Measurements from ENCODE around the gene CTDP1. TPM values are rescaled to one million over a fixed set of nuclear protein-coding genes. Genes with fewer than 3 reads are reported as not detected.

The CTDP1 gene
- total and polyA plus RNA-seq, 9 donors, result 7.4 to 10.7 (median 9.7) TPM

DNA sequence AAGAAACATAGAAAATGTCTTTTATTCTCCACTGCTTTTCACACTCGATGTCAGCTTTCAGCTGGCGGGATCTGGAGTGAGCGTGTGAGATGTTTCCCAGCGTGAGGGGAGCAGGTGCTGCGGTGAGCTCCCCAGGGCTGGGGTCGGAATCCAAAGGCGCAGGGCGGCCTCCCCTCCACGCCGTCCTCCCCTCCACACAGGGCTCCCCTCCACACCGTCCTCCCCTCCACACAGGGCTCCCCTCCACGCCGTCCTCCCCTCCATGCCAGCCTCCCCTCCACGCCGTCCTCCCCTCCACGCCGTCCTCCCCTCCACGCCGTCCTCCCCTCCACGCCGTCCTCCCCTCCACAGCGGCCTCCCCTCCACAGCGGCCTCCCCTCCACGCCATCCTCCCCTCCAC, 91.2 kb downstream of the CTDP1 start:
- Histone ChIP-seq H3K27me3 (ENCODE audit: control insufficient read depth, insufficient read depth, low read length) (peaks cover 40% of the 10 kb centered on the region), H3K4me3 (ENCODE audit: low read length) (no peak overlapping the region), H3K27ac (ENCODE audit: low read length) (no peak overlapping the region), H3K36me3 (ENCODE audit: control insufficient read depth, insufficient read depth, low read length) (no peaks in the 10 kb centered on the region), H3K9me3 (replicated peaks; ENCODE audit: control insufficient read depth, low read depth, low read length) (peaks cover 6% of the 10 kb centered on the region), H3K4me1 (ENCODE audit: control insufficient read depth, insufficient read depth, low read length) (peaks cover 3% of the 10 kb centered on the region)
- no peak for DNase-seq
- 42% methylated on average over 8 of the region's 24 CpGs for WGBS (ENCODE audit: insufficient coverage)

DNA sequence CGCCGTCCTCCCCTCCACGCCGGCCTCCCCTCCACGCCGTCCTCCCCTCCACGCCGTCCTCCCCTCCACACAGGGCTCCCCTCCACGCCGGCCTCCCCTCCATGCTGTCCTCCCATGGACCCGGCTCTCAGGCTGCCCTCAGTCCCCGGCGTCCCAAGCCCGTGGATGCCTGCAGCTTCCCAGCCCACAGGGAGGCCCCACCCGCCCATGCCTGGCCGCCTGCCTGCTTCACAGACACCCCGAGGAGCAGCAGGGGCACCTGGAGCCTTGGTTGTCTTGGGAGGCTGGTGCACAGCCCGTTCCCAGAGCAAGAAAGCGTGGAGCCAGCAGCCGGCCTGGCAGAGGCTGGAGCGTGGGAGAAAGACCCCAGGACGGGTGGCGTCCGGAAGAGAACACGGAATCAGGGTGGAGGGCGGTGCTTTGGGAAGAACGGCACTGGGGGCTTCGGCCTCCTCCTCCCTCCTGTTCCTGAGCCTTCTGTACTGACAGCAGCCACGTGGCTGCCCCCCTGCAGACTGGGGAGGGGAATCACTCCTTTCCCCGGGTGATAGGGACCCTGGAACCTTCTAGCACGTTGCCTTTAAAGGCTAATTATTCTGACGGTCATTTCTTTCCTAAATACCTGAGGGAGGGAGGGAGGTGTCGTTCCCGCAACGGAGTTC, 92.0 kb downstream of the CTDP1 start:
- no peak for DNase-seq
- Histone ChIP-seq H3K4me3 (ENCODE audit: low read length) (no peak overlapping the region), H3K27ac (ENCODE audit: low read length) (no peak overlapping the region), H3K4me1 (ENCODE audit: control insufficient read depth, insufficient read depth, low read length) (peaks cover 3% of the 10 kb centered on the region), H3K27me3 (ENCODE audit: control insufficient read depth, insufficient read depth, low read length) (peaks cover 36% of the 10 kb centered on the region), H3K36me3 (ENCODE audit: control insufficient read depth, insufficient read depth, low read length) (no peaks in the 10 kb centered on the region), H3K9me3 (replicated peaks; ENCODE audit: control insufficient read depth, low read depth, low read length) (peaks cover 6% of the 10 kb centered on the region)
- 65% methylated on average over 26 of the region's 35 CpGs for WGBS (ENCODE audit: insufficient coverage)

DNA sequence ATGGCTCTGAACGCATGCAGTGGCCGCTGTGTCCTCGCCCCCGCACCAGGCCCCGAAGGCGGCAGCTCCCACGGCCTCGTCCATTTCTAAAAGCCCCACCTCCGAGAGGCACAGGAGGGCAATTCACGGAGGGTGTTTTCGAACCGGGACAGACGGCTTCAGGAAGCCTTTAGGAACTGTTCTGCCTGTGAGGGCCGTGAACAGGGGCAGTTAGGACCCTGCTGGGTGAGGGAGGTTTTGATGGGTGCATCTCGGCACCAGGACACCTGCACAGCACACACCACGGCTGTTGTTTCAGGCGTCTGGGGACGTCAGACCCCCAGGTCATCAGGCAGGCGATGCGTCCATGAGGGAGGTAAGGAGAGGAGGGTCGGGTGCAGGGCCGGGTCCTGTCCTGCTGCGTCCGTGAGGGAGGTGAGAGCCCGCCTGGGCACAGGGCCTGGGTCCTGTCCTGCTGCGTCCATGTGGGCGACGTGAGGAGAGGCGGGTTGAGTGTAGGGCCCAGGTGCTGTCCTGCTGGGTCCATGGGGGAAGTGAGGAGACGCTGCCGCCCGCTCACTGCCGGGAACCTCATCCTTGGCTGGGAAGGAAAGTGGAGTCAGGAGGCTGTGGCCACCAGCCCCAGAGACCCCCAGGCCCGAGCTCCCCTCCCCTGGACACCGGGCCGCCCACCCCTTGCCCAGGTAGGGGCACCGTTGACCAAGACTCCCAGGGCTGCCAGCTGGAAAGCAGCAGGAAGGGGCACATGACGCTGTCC, 92.7 kb downstream of the CTDP1 start:
- Histone ChIP-seq H3K36me3 (ENCODE audit: control insufficient read depth, insufficient read depth, low read length) (no peaks in the 10 kb centered on the region), H3K9me3 (replicated peaks; ENCODE audit: control insufficient read depth, low read depth, low read length) (peaks cover 6% of the 10 kb centered on the region), H3K4me1 (ENCODE audit: control insufficient read depth, insufficient read depth, low read length) (peaks cover 3% of the 10 kb centered on the region), H3K27ac (ENCODE audit: low read length) (no peak overlapping the region), H3K4me3 (ENCODE audit: low read length) (no peak overlapping the region), H3K27me3 (ENCODE audit: control insufficient read depth, insufficient read depth, low read length) (peaks cover 34% of the 10 kb centered on the region)
- DNase-seq, result no peak
- 80% methylated on average over 25 of the region's 38 CpGs for WGBS (ENCODE audit: insufficient coverage)

DNA sequence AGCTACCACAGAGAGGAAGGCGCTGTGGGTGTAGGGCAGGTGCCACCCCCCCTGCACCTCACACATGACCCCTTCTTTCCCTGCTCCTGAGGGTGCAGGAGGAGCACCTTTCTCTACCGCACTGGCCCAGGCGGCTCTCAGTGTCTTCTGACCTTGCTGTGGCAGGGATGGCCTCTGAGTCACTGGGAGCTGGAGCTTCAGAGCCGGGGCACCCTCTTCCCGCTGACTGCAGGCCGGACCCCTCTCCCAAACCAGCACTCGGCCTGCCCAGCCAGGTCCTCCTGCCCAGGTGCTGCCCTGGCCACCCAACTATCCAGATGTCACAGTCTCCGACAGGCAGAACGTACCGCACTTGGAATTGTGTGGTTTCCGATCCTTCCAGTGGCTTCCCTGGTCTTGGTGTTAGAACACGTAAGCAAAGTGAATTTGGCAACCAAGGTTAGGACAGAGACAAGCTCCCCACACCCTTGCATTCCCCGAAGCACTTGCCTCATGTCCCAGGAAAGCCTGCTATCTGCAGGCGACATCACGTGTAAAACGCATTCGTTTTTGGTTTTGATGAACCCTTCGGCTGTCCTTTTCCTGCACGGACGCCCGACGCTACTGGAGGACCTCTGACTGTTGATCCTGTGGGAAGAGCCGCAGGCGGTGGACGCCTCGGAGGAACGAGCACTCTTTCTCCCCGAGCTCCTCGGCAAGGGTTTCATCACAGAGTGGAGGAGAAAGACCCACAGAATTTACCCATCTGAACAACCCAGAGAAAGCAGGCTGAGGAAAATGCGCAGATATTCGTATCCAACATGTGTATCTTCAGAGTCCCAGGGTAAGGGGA, 93.5 kb downstream of the CTDP1 start:
- H3K9me3 ChIP-seq (replicated peaks; ENCODE audit: control insufficient read depth, low read depth, low read length), result peaks cover 3% of the 10 kb centered on the region
- 91% methylated on average over 22 of the region's 31 CpGs for WGBS (ENCODE audit: insufficient coverage)
- H3K27ac ChIP-seq (ENCODE audit: low read length), result no peak overlapping the region
- peaks cover 37% of the 10 kb centered on the region for H3K27me3 ChIP-seq (ENCODE audit: control insufficient read depth, insufficient read depth, low read length)
- H3K4me1 ChIP-seq (ENCODE audit: control insufficient read depth, insufficient read depth, low read length), result peaks cover 3% of the 10 kb centered on the region
- H3K4me3 ChIP-seq (ENCODE audit: low read length), result no peak overlapping the region
- H3K36me3 ChIP-seq (ENCODE audit: control insufficient read depth, insufficient read depth, low read length), result no peaks in the 10 kb centered on the region
- no peak for DNase-seq

DNA sequence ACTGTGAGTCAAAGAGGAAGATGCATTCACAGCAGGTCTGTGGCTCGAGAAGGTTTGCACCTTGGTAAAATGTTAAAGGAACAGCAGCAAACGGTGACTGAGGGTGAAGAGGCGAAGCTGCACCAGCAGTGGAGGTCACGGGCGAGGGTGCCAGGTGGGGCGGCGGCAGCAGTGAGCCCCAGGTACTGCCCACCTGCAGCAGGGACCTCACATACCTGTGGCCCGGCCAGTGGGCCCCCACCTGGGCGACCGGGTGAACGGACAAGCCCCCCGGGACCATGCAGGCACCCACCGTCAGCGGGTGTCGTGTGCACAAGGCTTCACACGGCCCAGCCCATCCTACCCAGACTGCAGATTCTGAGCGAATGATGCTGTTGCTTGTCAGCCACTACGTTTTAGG, 94.5 kb downstream of the CTDP1 start:
- Histone ChIP-seq H3K4me1 (ENCODE audit: control insufficient read depth, insufficient read depth, low read length) (peaks cover 3% of the 10 kb centered on the region), H3K27ac (ENCODE audit: low read length) (no peak overlapping the region), H3K4me3 (ENCODE audit: low read length) (no peak overlapping the region), H3K27me3 (ENCODE audit: control insufficient read depth, insufficient read depth, low read length) (peaks cover 42% of the 10 kb centered on the region), H3K9me3 (replicated peaks; ENCODE audit: control insufficient read depth, low read depth, low read length) (no peaks in the 10 kb centered on the region), H3K36me3 (ENCODE audit: control insufficient read depth, insufficient read depth, low read length) (no peaks in the 10 kb centered on the region)
- no peak for DNase-seq
- 74% methylated on average over 17 of the region's 18 CpGs for WGBS (ENCODE audit: insufficient coverage)

DNA sequence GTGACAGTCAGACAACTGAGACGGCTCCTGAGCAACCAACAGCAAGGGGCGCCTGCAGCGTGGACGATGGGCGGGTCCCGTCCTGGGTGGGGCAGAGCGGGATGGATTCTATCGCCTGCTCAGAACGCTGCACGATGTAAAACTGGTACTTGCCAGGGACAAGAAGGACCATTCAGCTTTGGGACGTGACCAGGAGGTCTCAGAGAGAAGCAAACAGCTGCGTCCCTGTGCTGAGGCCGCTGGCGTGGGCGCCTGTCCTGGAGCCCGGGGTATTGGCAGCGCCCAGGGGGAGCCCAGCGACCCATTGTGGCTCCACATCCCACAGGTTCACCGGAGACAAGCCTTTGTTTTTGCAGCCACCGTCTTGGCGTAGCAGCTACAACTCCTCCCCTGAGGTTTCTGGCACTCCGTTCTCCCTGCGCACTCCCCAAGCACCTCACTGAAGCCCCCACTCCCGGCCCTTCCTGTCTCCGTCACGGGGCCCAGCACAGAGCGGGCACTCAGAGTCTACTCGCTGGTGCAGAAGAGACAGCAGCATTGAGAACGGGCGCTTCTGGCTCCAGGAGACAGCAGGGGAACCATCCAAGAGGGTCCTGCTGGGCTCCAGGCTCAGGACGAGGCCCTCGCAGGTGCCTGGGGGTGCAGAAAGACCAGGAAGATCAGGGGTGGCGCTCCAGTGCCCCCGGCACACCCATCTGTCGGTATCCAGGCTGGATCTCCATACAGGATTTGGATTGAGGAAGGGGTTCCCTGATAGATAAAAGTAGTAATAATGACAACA, 96.0 kb downstream of the CTDP1 start:
- Histone ChIP-seq H3K36me3 (ENCODE audit: control insufficient read depth, insufficient read depth, low read length) (no peaks in the 10 kb centered on the region), H3K4me1 (ENCODE audit: control insufficient read depth, insufficient read depth, low read length) (peaks cover 3% of the 10 kb centered on the region), H3K27me3 (ENCODE audit: control insufficient read depth, insufficient read depth, low read length) (peaks cover 34% of the 10 kb centered on the region), H3K4me3 (ENCODE audit: low read length) (no peak overlapping the region), H3K9me3 (replicated peaks; ENCODE audit: control insufficient read depth, low read depth, low read length) (no peaks in the 10 kb centered on the region), H3K27ac (ENCODE audit: low read length) (no peak overlapping the region)
- WGBS (ENCODE audit: insufficient coverage), result 79% methylated on average over 31 of the region's 35 CpGs
- DNase-seq, result no peak

DNA sequence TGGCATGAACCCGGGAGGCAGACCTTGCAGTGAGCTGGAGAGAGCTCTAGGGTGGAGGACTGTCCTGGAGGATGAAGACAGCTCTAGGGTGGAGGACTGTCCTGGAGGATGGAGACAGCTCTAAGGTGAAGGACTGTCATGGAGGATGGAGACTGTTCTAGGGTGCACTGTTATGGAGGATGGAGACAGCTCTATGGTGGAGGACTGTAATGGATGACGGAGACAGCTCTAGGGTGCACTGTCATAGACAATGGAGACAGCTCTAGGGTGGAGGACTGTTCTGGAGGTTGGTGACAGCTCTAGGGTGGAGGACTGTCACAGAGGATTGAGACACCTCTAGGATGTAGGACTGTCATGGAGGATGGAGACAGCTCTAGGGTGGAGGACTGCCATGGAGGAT, 97.1 kb downstream of the CTDP1 start:
- Histone ChIP-seq H3K9me3 (replicated peaks; ENCODE audit: control insufficient read depth, low read depth, low read length) (no peaks in the 10 kb centered on the region), H3K4me1 (ENCODE audit: control insufficient read depth, insufficient read depth, low read length) (peaks cover 3% of the 10 kb centered on the region), H3K36me3 (ENCODE audit: control insufficient read depth, insufficient read depth, low read length) (no peaks in the 10 kb centered on the region), H3K4me3 (ENCODE audit: low read length) (no peak overlapping the region), H3K27ac (ENCODE audit: low read length) (no peak overlapping the region), H3K27me3 (ENCODE audit: control insufficient read depth, insufficient read depth, low read length) (peaks cover 32% of the 10 kb centered on the region)
- DNase-seq, result no peak
- WGBS (ENCODE audit: insufficient coverage), result 92% methylated on average over 2 of the region's 2 CpGs

DNA sequence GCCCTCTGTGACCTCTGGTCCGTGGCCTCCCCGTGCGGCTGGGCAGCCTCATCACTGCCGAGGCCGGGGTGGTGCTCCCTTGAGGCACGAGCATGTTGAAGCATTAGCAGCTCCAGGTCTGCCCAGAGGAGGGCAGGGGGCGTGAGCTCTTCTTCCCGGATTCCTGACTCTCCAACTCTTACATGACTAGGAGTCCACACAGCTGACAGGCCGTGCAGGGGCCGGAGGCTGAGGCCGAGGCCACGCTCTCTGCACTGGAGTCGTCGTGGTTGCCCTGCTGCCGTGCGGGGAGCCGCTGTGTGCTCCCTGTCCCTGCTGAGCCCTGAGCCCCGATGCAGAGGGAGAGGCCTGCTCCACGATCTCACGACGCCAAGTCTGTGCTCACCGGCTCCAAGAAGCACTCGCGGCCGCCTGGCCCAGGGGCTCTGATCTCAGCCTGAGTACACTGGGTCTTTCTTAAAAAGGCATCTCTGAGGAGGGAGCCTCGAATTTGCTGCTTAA, 98.7 kb downstream of the CTDP1 start:
- peaks cover 29% of the 10 kb centered on the region for H3K27me3 ChIP-seq (ENCODE audit: control insufficient read depth, insufficient read depth, low read length)
- H3K27ac ChIP-seq (ENCODE audit: low read length), result no peak overlapping the region
- WGBS (ENCODE audit: insufficient coverage), result 31% methylated on average over 22 of the region's 26 CpGs
- no peaks in the 10 kb centered on the region for H3K36me3 ChIP-seq (ENCODE audit: control insufficient read depth, insufficient read depth, low read length)
- no peaks in the 10 kb centered on the region for H3K9me3 ChIP-seq (replicated peaks; ENCODE audit: control insufficient read depth, low read depth, low read length)
- no peak for DNase-seq
- H3K4me3 ChIP-seq (ENCODE audit: low read length), result no peak overlapping the region
- peaks cover 1% of the 10 kb centered on the region for H3K4me1 ChIP-seq (ENCODE audit: control insufficient read depth, insufficient read depth, low read length)

DNA sequence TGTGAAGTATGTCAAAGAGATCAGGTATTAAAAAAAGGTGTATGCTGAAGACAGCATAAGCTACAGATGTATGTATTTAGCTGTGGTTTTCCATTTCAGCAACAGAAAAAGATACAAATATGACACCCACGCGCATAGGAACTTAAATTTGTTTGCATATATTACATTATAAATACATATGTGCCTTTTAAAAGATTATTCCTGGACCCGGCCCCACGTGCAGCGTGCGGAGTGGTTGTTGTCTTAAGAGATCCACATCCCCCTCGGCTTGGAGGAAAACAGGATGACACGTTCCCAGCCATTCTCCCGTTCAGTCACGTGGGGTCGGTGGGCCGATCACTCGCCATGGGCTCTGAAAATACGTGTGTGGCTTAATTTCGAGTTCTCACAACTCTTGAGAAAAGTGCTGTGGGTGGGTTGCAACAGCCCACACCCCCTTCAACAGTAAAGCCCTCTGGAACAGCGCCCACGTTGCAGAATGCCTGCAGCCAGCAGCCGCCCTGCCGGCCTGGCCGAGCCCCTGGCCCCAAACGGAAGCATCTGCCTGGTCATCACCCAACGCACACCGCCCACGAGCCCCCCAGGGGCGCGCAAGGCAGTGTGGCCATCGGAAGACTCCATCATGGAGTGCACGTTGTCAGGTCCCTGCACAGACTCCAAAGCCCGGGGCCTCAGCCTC, 99.6 kb downstream of the CTDP1 start:
- Histone ChIP-seq H3K4me1 (ENCODE audit: control insufficient read depth, insufficient read depth, low read length) (no peaks in the 10 kb centered on the region), H3K4me3 (ENCODE audit: low read length) (no peak overlapping the region), H3K9me3 (replicated peaks; ENCODE audit: control insufficient read depth, low read depth, low read length) (no peaks in the 10 kb centered on the region), H3K27me3 (ENCODE audit: control insufficient read depth, insufficient read depth, low read length) (peaks cover 33% of the 10 kb centered on the region), H3K36me3 (ENCODE audit: control insufficient read depth, insufficient read depth, low read length) (no peaks in the 10 kb centered on the region), H3K27ac (ENCODE audit: low read length) (no peak overlapping the region)
- 79% methylated on average over 18 of the region's 29 CpGs for WGBS (ENCODE audit: insufficient coverage)
- no peak for DNase-seq
